Fibroblast of skin of back (primary cell): ENCODE measurements around the gene CRYBB1.
A peak's percentile ranks its signal among the peaks of the same experiment; 100 is the strongest.

Experiments used
- DNase-seq: peaks from one replicate; pipeline ENCODE4 v3.0.0-alpha.2; 2013

The CRYBB1 gene

GRCh38 chr22:26604368-26604767, 13.5 kb downstream of the CRYBB1 start:
- DNase-seq, result no peak

DNA sequence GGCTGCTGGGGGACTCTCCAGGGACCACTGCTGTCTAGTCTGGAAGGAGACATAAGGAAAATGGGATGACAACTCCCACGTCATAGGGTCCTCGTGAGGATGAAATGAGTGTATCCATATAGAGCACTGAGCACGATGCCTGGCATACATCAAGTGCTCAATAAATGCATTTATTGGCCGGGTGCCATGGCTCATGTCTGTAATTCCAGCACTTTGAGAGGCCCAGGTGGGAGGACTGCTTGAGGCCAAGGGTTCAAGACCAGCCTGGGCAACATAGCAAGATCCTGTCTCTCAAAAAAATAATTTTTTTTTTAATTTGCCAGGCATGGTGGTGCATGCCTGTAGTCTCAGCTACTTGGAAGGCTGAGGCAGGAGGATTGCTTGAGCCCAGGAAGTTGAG, 15.7 kb downstream of the CRYBB1 start:
- no peak for DNase-seq

GRCh38 chr22:26601726-26602125, 16.1 kb downstream of the CRYBB1 start:
- no peak for DNase-seq

- no peak for DNase-seq
Observed at GRCh38 chr22:26599505-26599904, 18.3 kb downstream of the CRYBB1 start.

DNA sequence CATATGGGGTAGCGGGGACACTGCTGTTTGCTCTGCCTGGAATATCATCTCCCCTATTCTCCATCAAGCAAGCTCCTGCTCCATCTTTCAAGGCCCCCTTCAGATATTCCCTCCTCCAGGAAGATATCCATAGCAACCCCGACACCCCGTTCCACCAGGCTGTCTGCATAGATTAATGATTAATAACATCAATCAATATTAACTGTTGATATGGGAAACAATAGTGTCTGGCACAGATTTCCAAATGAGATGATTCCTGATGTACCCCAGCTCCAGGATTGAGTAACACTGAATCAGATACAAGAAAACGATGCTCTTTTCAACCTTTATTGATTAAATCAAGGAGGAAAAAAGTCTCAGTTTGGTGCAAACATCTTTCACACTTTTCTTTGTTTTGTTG, 20.3 kb downstream of the CRYBB1 start:
- DNase-seq, result no peak

DNA sequence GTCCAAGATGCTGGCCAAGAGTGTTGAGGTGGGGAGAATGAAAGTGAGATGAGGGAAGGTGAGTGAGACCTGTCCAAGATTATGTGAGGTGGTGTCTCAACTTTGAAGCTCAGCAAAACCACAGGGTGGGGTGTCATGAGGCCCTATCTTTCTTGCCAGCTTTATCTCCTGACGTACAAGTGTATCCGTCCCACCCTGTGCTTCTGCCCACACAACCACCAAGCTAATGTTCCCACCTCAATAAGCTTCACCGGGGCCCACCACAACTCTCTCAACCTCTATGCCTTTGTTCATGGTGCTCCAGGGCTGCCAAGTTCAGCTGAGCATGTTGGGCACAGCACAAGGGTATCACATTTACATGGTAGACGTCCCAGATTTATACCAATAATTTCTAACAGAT, 20.8 kb downstream of the CRYBB1 start:
- no peak for DNase-seq

GRCh38 chr22:26593763-26594162, 24.1 kb downstream of the CRYBB1 start:
- no peak for DNase-seq

GRCh38 chr22:26592421-26592891, 25.4 kb downstream of the CRYBB1 start:
- DNase-seq, result no peak

DNA sequence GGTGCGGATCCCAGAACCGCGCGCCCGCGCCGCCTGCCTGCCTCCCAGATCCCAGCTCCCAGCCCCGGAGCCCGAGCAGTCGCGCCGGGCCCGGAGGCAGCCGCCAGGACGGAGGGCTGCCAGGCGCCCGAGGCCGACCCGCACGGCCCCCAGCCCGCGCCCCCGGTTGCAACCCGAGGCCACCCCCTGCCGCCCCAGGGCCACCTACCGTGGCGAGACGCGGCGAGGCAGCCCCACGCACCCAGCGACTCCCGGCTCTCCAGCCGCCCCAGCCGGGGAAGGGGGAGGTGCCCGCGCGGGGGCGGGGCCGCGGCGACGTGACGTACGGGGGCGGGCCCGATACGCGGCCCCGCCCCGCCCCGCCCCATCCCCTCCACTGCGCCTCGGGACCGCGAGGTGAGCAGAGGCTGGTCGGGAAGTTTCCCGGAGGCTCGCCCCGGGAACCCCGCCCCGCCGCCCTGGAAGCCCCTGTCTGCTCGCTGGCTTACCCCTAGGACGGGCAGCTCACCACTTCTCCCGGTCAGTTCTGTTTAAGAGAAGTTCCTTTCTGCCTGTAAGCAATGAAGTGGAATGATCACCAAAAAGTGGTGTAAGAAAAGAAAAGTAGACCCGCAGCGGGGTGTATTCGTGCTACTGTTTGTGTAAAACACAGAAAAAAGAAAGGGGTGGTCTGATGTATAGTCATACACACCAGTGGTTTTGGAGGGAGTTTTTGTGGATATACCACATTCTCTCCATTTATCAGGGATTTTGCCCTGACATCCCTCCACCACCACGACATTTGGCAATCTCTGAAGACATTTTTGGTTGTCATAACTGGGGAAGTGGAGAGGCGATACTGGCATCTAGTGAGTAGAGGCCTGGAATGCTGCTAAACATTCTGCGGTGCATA, 27.7 kb downstream of the CRYBB1 start, which contains the start of gene TPST2:
Gene TPST2 (minus strand): TSS at position 288 of the 892 bp plus-strand sequence. CDS start 48,502 bp downstream, outside the sequence.
- peak; percentile 74 for DNase-seq

DNA sequence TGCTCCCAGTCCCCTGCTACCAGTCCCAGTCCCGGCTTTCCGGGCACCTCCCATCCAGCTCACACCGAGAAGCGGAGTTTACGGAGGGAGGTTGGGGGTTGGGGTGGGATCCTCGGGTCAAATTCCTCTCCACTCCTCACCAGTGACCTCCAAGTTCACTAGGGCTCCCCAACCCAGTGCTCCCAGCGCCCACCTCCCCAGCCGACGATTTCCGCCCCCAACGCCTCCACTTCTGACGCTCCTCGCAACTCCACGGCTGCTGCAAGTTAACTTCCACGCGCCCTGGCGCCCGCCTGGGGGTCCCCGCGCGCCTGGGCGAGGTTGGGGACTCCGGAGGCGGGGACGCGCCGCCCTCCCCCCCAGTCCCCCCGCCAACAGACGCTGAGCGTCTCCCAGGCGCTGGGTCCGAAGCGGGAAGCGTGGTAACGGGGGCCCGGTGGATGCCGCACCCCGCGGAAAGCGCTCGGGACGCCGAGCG, 28.4 kb downstream of the CRYBB1 start:
- peak; percentile 53 for DNase-seq

DNA sequence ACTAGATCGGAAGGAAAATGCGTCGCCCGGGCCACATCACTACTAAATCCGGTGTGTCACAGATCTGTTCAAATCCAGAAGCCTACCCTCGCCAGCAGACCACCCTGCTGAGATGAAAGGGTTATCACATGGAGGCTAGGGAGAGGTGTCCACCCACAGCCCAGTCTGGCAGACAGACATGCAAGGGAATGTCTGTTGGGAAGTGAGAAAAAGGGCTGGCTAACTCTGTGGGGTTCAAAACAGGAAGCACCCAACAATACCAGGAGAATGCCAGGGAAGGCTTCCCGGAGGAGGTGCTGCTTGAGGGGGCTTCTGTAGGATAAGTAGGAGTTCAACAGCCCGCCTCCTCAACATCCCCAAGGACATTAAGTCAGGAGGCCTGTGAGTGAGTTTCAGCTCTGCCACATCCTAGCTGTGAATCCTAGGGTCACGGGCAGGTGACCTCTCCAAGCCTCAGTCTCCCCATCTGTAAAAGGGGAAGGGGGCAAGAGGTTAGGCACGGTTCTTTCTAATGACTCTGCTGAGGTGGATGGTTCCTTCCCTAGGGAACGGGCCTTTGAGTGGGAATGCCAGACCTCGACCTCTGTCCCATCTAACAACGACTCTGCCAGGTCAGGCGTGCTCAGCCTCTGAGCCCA, 29.0 kb downstream of the CRYBB1 start:
- no peak for DNase-seq

DNA sequence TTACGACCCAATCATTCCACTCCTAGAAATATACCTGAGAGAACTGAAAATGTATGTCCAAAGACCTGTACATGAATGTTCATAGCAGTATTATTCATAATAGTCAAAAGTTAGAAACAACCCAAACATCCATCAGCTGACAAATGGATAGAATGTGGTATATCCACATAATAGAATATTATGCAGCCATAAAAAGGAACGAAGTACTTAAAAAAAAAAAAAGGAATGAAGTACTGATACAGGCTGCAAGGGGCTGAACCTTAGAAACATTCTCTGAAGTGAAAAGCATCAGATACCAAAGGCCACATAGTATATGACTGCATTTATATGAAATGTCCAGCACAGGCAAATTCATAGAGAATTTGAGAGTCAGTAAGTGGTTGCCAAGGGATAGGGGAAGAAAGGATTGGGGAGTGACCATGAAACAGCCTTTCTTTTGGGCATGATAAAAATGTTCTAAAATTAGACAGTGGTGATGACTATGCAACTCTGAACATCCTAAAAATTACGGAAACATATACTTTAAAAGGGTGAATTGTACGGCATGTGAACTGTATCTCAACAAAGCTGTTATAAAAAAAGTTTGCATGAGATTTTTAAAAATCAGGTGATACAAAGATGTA, 29.7 kb downstream of the CRYBB1 start:
- peak; percentile 86 for DNase-seq

GRCh38 chr22:26586556-26587325, 31.1 kb downstream of the CRYBB1 start:
- DNase-seq, result no peak

DNA sequence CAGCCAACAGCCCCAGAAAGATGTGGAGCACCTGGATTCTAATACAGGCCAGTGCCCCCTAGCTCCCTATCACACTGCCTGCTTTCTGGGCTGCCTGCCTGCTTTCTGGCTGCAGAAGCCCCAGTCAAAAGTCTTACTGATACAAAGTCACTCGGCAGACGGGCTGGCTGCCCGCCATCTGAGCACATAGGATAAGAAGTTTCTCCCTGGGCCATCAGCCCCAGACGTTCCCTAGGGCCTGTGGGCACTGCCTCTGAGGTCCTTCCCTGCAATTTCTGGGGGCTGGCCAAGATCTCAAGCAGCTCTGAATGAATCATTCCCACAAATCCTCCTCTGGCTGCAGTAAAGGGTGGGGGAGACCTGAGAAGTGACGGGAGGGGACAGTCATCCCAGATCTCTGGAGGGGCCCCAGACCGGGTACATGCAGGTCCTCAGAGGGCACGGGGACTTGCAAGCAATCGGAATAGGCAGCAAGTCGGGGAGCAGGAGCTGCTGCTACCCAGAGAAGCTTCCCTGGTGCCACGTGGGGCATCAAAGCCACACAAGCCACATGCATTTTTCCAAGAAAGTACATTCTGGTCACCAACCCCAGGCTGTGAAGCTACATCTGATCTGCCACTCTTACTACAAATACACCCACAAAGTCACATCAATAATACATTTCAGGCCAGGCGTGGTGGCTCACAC, 32.6 kb downstream of the CRYBB1 start:
- peak; percentile 99 for DNase-seq

GRCh38 chr22:26584010-26584409, 33.8 kb downstream of the CRYBB1 start:
- DNase-seq, result no peak

- DNase-seq, result no peak
Observed at GRCh38 chr22:26581633-26582168, 36.1 kb downstream of the CRYBB1 start.

GRCh38 chr22:26581026-26581425, 36.8 kb downstream of the CRYBB1 start:
- DNase-seq, result no peak

GRCh38 chr22:26580240-26580962, 37.4 kb downstream of the CRYBB1 start:
- DNase-seq, result no peak

- no peak for DNase-seq
Observed at GRCh38 chr22:26579331-26579886, 38.4 kb downstream of the CRYBB1 start.

GRCh38 chr22:26577081-26577480, 40.7 kb downstream of the CRYBB1 start:
- no peak for DNase-seq
